Activated CD4-positive, CD25-positive, alpha-beta regulatory T cell (primary cell): Measurements from ENCODE around the gene TXNDC15.
"Not testable (repeated sequence)": the region's sequence is repeated elsewhere in the genome, so short reads cannot be mapped to it uniquely, and the experiment has no call there.

Experiments
- DNase-seq, 4 experiments: peaks; one replicate each; lab custom pipeline; 2025; lab: John Stamatoyannopoulos, UW

The TXNDC15 gene, protein sequence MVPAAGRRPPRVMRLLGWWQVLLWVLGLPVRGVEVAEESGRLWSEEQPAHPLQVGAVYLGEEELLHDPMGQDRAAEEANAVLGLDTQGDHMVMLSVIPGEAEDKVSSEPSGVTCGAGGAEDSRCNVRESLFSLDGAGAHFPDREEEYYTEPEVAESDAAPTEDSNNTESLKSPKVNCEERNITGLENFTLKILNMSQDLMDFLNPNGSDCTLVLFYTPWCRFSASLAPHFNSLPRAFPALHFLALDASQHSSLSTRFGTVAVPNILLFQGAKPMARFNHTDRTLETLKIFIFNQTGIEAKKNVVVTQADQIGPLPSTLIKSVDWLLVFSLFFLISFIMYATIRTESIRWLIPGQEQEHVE

DNA sequence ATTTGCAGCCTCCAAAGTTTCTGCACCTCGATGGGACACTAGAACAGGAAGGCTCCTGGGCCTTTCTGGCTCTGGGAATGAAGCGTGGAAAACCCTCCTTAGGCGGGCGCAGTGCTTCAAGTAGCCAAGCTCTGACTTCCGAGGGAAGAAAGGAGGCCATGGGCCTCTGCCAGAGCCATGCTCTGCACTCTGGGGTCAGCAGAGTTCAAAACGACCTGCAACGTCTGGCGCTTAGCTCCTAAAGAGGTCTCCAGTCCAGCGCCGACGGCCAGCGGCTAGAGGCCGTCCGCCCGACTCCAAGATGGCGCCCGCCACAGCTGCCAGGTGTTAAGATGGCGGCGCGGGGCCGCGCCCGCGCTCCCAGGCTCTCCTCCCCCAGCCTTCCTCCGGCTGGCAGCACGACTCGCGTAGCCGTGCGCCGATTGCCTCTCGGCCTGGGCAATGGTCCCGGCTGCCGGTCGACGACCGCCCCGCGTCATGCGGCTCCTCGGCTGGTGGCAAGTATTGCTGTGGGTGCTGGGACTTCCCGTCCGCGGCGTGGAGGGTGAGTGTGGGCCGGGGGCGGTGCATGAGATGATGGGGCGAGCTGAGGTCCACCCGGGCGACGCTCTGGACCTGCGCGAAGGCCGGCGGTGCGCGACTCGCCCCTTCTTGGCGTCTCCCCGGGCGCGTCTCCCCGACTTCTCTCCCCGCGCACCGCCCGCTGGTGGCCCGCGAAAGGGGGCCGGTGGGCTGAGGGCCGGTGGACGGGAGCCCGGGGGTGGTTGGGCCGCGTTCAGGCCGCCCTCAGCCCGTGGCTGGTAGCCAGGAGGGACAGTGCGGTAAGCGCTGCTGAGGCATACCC is at the start of gene TXNDC15:
Gene TXNDC15, plus strand, starts transcription at position 385 of the 844 bp plus-strand sequence. Its CDS starts 57 bp downstream, at position 442.
- peak; percentile 55 to 75 (median 65) for DNase-seq

DNA sequence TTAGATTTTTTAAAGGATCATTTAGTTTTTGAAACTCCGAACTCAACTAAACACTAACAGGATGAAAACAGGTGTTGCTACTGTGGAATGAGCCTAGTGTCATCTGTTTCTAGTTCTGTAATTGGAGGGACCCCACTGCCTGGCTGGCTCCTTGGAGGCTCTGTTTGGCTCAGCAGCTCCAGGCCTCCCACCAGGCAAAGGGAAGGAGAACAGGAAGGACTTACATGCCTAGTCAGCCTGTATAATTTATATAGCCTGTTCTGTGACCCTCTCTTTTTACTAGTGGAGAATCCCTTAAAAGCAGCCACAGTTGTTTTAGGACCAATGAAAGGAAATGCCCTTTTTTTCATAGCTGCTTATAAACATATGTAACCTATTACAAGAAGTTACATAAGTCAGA is 49.5 kb upstream of the TXNDC15 start:
- DNase-seq, result no peak

DNA sequence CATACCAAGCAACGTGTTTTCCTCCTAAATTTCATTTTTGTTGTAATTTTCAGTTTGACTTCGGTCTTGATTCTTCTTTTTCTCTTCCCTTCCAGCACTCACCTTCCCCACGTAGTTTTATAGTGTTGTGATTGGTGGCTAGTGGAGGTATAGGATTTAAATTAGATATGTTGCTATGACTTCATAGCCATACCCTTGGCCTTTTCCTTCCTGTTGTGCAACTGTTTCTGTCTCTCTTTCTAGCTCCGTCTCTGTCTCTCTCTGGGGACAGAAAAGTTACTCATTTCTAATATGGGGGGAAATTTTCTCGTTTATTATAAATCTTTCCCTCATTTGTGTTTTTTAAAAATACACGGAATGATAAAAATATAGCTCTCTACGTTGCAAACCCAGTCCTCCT is 49.0 kb upstream of the TXNDC15 start:
- no peak for DNase-seq

- no peak for DNase-seq
Observed at GRCh38 chr5:134833340-134834032, 40.7 kb upstream of the TXNDC15 start.

DNA sequence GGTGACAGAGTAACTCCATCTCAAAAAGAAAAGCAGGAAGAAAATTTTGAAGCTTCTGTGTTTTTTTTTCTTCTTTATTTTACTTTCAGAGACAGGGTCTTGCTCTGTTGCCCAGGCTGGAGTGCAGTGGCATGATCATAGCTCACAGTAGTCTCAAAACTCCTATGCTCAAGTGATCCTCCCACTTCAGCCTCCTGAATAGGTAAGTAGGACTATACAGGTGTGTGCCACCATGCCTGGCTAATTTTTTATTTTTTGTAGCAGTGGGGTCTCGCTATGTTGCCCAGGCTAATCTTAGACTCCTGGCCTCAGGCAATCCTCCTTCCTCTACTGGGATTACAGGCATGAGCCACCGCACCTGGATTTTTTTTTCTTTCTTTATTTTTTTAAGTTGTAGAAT is 38.5 kb upstream of the TXNDC15 start:
- no peak for DNase-seq

DNA sequence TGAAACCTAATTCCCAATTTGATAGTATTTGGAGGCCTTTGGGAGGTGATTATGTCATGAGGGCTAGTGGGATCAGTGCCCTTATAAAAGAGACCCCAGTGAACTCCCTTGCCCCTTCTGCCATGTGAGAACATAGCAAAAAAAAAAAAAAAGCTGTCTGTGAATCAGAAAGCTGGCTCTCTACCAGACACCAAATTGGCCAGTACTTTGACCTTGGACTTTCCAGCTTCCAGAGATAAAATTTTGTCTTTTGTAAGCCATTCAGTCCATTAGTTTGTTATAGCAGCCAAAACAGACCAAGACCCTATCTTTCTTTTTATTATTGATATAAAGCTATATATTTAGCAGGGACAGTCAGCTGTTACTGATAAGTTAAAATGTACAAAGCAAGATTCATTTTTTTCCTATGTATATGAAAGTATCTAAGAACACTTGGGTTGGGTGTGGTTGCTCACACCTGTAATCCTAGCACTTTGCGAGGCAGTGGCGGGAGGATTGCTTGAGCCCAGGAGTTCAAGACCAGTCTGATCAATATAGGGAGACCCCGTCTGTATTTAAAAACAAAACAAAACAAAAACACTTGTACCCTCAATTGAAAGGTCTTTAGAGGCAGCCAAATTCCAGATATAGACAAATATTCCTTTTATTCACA is 36.5 kb upstream of the TXNDC15 start:
- DNase-seq, result no peak

GRCh38 chr5:134838361-134838760 is 35.8 kb upstream of the TXNDC15 start:
- not testable (repeated sequence) for DNase-seq

DNA sequence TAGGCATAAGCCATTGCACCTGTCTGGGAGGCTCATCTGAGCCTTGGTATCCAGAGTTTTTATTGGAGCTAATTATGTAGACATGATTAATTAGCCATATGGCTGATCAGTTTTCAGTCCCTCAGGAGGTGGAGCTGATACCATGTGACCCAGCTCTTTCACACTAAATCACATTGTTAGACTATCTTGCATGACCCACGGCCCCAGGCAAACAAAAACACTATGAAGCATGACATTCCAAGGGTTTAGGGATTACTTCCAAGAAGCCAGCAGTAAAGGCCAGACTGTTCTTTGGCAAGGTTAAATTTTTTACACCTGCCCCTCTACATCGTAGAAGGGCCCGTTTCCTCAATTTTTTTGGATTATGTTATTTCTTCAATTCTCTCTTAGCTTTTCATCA is 33.4 kb upstream of the TXNDC15 start:
- DNase-seq, result no peak

DNA sequence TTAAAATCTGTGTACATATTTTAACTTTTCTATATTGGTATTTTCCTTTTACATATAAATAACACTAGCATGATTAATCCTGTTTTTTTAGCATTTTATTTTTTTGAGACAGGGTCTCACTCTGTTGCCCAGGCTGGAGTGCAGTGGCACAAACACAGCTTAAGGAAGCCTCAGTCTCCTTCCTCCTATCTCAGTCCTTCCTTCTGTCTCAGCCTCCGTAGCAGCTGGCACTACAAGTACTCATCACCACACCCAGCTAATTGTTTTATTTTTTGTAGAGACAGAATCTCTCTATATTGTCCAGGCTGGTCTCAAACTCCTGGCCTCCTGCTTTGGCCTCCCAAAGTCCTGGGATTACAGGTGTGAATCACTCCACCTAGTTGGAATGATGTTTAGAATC is 29.9 kb upstream of the TXNDC15 start:
- DNase-seq, result no peak

- no peak for DNase-seq
Observed at GRCh38 chr5:134845335-134845851, 28.8 kb upstream of the TXNDC15 start.

DNA sequence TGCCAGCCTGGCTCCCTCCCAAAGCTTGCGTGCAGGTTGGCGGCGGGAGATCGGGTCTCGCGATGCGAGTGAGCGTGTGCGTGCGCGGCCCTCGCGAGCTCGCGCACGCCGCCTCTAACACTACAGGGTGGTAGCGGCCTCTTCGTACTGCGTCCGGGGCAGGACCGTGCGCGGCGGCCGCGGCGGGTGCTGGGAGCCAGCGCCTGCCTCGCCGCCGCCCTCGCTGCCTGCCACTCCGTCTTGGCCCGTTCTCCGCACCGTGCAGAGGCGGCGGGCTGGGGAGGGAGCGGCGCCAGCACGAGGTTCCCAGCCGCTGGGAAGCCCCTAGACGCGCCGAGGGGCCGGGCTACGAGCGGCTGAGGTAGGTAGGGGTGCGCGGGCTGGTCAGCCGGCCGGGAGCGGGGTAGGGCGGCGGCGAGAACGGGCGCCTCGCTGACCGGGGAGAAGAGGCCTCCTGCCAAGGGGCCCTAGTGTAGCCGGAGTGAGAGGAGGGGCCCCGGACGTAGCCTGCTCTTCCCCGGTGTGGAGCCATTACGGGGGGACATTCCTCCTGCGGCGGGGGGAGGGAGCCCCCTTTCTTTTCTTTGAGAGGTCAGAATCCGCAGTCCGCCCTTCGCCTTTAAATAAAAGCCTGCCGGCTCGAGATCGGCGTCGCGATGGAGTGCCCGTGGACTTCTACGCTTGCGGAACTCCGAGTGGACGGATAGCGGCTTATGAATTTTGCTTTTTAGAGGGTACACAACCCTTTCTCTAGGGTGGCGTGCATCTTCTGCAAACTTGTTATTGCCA is 28.1 kb upstream of the TXNDC15 start, which contains the start of gene C5orf24:
Gene C5orf24, plus strand, starts transcription at position 117 of the 789 bp plus-strand sequence. CDS start 8,933 bp downstream, outside the sequence.
- DNase-seq, result peak; percentile 79 to 90 (median 84)

DNA sequence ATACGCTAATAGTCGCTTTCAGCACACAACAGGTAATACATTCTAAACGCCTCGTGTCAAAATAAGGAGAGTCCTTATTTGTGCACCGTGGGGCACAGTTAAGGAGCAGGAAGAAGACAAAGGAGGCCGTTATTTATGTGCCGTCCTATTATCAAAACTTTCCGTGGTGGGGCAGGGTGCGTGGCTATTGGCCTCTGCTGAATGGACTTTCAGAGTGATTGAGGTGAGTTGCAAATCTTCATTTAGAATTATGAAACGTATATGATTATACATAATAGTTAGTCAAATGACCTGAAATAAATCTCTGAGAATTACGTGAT is 27.6 kb upstream of the TXNDC15 start:
- DNase-seq, result no peak

GRCh38 chr5:134849434-134849933 is 24.7 kb upstream of the TXNDC15 start:
- DNase-seq, result not testable (repeated sequence)

DNA sequence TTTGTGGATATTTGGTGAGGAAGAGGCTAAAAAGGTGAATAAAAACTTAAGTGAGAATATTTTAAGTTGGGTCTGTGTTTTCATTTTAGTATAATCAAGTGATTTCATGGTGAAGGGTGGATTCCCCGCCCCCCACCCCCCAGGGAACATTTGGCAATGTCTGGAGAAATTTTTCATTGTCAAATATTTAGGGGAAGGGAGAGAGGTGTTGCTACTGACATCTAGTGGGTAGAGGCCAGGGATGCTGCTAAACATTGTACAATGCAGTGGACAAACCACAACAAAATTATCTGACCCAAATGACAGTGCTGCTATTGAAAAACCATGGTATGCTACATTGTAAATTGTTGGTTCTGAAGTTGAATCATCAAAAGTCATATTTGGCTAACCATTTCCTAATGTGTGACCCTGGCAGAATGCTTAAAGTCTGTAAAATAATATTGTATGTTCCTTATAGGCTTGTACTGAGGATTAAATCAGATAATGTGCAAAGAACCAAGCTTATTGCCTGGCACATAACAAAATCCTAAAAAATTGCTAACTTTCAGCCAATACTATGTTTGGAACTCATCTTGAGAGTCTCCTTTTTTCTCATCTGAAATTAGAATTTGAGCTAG is 22.8 kb upstream of the TXNDC15 start:
- no peak for DNase-seq

DNA sequence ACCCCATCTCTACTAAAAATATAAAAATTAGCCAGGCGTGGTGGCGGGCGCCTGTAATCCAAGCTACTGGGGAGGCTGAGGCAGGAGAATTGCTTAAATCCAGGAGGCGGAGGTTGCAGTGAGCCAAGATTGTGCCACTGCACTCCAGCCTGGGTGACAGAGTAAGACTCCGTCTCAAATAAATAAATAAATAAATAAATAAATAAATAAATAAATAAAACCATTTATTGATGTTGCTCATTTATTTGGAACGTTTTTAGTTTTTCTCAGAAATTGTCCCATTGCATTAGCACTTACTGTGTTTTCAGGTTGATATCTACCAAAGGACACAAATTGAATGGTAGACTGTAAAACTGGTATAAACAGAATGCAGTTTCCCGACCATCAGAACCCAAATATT is 17.7 kb upstream of the TXNDC15 start:
- DNase-seq, result not testable (repeated sequence)

DNA sequence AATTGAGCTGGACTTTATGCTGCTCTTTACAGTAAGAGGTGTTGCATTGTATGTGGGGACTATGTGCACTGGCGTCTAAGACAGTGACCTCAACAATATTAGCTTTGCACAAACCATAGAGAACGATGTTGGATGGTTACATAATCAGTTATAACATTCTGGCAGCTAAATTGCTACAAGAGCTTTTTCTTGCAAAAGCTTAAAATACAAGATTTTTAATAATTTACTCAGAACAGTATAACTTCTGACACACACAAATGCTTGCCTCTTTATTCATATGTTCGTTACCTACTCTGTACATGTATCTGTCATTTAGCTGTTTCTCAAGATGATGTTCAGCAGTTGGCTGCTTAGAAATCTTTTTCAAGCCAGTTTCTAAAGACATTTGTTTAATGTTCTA is 16.8 kb upstream of the TXNDC15 start:
- DNase-seq, result no peak

DNA sequence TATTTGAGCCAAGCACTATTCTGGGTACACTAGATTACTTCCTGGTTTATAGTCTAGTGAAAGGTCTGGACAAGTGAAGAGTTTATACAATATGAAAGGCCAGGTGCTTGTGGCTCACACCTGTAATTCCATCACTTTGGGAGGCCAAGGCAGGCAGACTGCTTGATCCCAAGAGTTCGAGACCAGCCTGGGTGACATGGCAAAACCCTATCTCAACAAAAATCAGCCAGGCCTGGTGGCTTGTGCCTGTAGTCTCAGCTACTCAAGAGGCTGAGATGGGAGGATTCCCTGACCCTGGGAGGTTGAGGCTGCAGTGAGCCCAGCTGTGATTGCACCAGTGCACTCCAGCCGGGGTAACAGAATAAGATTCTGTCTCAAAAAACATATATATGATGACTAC is 9.5 kb upstream of the TXNDC15 start:
- DNase-seq, result no peak

GRCh38 chr5:134873494-134873893 is 677 bp upstream of the TXNDC15 start:
- DNase-seq, result no peak

- no peak for DNase-seq
Observed at GRCh38 chr5:134874831-134875655, 872 bp downstream of the TXNDC15 start.
